ENCODE results near the gene MKNK2. TPM values are rescaled to one million over a fixed set of nuclear protein-coding genes. Genes with fewer than 3 reads are reported as not detected.

Gene MKNK2
- 98.2 TPM for polyA plus RNA-seq (2013, experiment 1 of 2)
- 97.3 TPM for polyA plus RNA-seq (2013, experiment 2 of 2)

GRCh38 chr19:2050991-2051772 is at the start of gene MKNK2:
Gene MKNK2, minus strand, starts transcription at chr19:2051244. Its CDS starts 393 bp downstream, at chr19:2050851.
- Histone ChIP-seq H3K4ac (ENCODE audit: low read depth, low read length) (peak within 1 kb of the TSS; percentile 81), H3K27ac (ENCODE audit: low read depth, low read length) (no peak within 1 kb of the TSS), H3K23ac (ENCODE audit: low read length) (peak within 1 kb of the TSS; percentile 94), H3K36me3 (ENCODE audit: control insufficient read depth, insufficient read depth, low read length) (no peaks in the 10 kb centered on the region), H3K9ac (ENCODE audit: low read length) (peak within 1 kb of the TSS; percentile 90), H3K4me2 (ENCODE audit: low read length) (peak within 1 kb of the TSS; percentile 97), H2AK5ac (ENCODE audit: low read length) (peak within 1 kb of the TSS; percentile 69), H2BK15ac (replicated peaks; ENCODE audit: low read depth) (no peak within 1 kb of the TSS), H4K8ac (ENCODE audit: low read depth, low read length) (peak within 1 kb of the TSS; percentile 41), H2BK5ac (ENCODE audit: low read length) (no peak within 1 kb of the TSS), H3K4me1 (ENCODE audit: control insufficient read depth, low read depth, low read length) (peaks cover 2% of the 10 kb centered on the region), H3K79me2 (ENCODE audit: control insufficient read depth, insufficient read depth, low read length) (peaks cover 22% of the 10 kb centered on the region), H4K5ac (ENCODE audit: low read length) (peak within 1 kb of the TSS; percentile 81), H2BK120ac (ENCODE audit: low read depth, low read length) (no peak within 1 kb of the TSS), H3K79me1 (ENCODE audit: low read length) (peaks cover 19% of the 10 kb centered on the region), H3K18ac (ENCODE audit: low read length) (peak within 1 kb of the TSS; percentile 80), H3K27me3 (ENCODE audit: insufficient read depth, low read length, poor library complexity) (no peaks in the 10 kb centered on the region), H3K4me3 (ENCODE audit: low read length) (peak within 1 kb of the TSS; percentile 82), H3K56ac (ENCODE audit: low read length) (peak within 1 kb of the TSS; percentile 95)
- WGBS (ENCODE audit: extremely low coverage, insufficient coverage, low lambda C conversion rate): no CpG with 5 or more reads among the region's 93 CpGs
- DNase-seq: peak; percentile 85

- Histone ChIP-seq H2AK5ac (ENCODE audit: low read length) (no peak overlapping the region), H3K9ac (ENCODE audit: low read length) (no peak overlapping the region), H3K36me3 (ENCODE audit: control insufficient read depth, insufficient read depth, low read length) (peaks cover 10% of the 10 kb centered on the region), H3K27me3 (ENCODE audit: insufficient read depth, low read length, poor library complexity) (no peaks in the 10 kb centered on the region), H4K8ac (ENCODE audit: low read depth, low read length) (no peak overlapping the region), H3K56ac (ENCODE audit: low read length) (no peak overlapping the region), H3K23ac (ENCODE audit: low read length) (no peak overlapping the region), H3K79me1 (ENCODE audit: low read length) (peaks cover 10% of the 10 kb centered on the region), H3K79me2 (ENCODE audit: control insufficient read depth, insufficient read depth, low read length) (peaks cover 5% of the 10 kb centered on the region), H4K5ac (ENCODE audit: low read length) (no peak overlapping the region), H3K18ac (ENCODE audit: low read length) (no peak overlapping the region), H3K4me1 (ENCODE audit: control insufficient read depth, low read depth, low read length) (no peaks in the 10 kb centered on the region), H3K4me3 (ENCODE audit: low read length) (no peak overlapping the region), H3K27ac (ENCODE audit: low read depth, low read length) (no peak overlapping the region), H2BK120ac (ENCODE audit: low read depth, low read length) (no peak overlapping the region), H2BK5ac (ENCODE audit: low read length) (no peak overlapping the region), H3K4ac (ENCODE audit: low read depth, low read length) (no peak overlapping the region), H2BK15ac (replicated peaks; ENCODE audit: low read depth) (no peak overlapping the region), H3K4me2 (ENCODE audit: low read length) (no peak overlapping the region)
- no CpG with 5 or more reads among the region's 11 CpGs for WGBS (ENCODE audit: extremely low coverage, insufficient coverage, low lambda C conversion rate)
- DNase-seq: no peak
Observed at GRCh38 chr19:2100719-2101061, 49.6 kb upstream of the MKNK2 start.

- no peak overlapping the region for H2BK120ac ChIP-seq (ENCODE audit: low read depth, low read length)
- no peak overlapping the region for H3K9ac ChIP-seq (ENCODE audit: low read length)
- H3K4ac ChIP-seq (ENCODE audit: low read depth, low read length): no peak overlapping the region
- WGBS (ENCODE audit: extremely low coverage, insufficient coverage, low lambda C conversion rate): no CpG with 5 or more reads among the region's 39 CpGs
- no peak for DNase-seq
- no peaks in the 10 kb centered on the region for H3K27me3 ChIP-seq (ENCODE audit: insufficient read depth, low read length, poor library complexity)
- no peak overlapping the region for H2BK15ac ChIP-seq (replicated peaks; ENCODE audit: low read depth)
- H3K79me1 ChIP-seq (ENCODE audit: low read length): peaks cover 10% of the 10 kb centered on the region
- no peak overlapping the region for H3K18ac ChIP-seq (ENCODE audit: low read length)
- no peaks in the 10 kb centered on the region for H3K4me1 ChIP-seq (ENCODE audit: control insufficient read depth, low read depth, low read length)
- no peak overlapping the region for H4K8ac ChIP-seq (ENCODE audit: low read depth, low read length)
- no peak overlapping the region for H3K27ac ChIP-seq (ENCODE audit: low read depth, low read length)
- no peak overlapping the region for H4K5ac ChIP-seq (ENCODE audit: low read length)
- no peak overlapping the region for H3K4me2 ChIP-seq (ENCODE audit: low read length)
- no peak overlapping the region for H3K56ac ChIP-seq (ENCODE audit: low read length)
- H3K23ac ChIP-seq (ENCODE audit: low read length): no peak overlapping the region
- H3K36me3 ChIP-seq (ENCODE audit: control insufficient read depth, insufficient read depth, low read length): peaks cover 10% of the 10 kb centered on the region
- H3K4me3 ChIP-seq (ENCODE audit: low read length): no peak overlapping the region
- H2AK5ac ChIP-seq (ENCODE audit: low read length): no peak overlapping the region
- H2BK5ac ChIP-seq (ENCODE audit: low read length): no peak overlapping the region
- H3K79me2 ChIP-seq (ENCODE audit: control insufficient read depth, insufficient read depth, low read length): peaks cover 5% of the 10 kb centered on the region
Observed at GRCh38 chr19:2099937-2100718, 49.1 kb upstream of the MKNK2 start.

- no peak overlapping the region for H3K23ac ChIP-seq (ENCODE audit: low read length)
- no CpG with 5 or more reads among the region's 16 CpGs for WGBS (ENCODE audit: extremely low coverage, insufficient coverage, low lambda C conversion rate)
- no peak overlapping the region for H3K4me2 ChIP-seq (ENCODE audit: low read length)
- DNase-seq: no peak
- H2BK120ac ChIP-seq (ENCODE audit: low read depth, low read length): no peak overlapping the region
- peaks cover 10% of the 10 kb centered on the region for H3K36me3 ChIP-seq (ENCODE audit: control insufficient read depth, insufficient read depth, low read length)
- H3K9ac ChIP-seq (ENCODE audit: low read length): no peak overlapping the region
- H3K4ac ChIP-seq (ENCODE audit: low read depth, low read length): no peak overlapping the region
- no peak overlapping the region for H3K56ac ChIP-seq (ENCODE audit: low read length)
- H3K4me3 ChIP-seq (ENCODE audit: low read length): no peak overlapping the region
- H2BK15ac ChIP-seq (replicated peaks; ENCODE audit: low read depth): no peak overlapping the region
- no peak overlapping the region for H2AK5ac ChIP-seq (ENCODE audit: low read length)
- peaks cover 1% of the 10 kb centered on the region for H3K79me2 ChIP-seq (ENCODE audit: control insufficient read depth, insufficient read depth, low read length)
- no peak overlapping the region for H2BK5ac ChIP-seq (ENCODE audit: low read length)
- H3K18ac ChIP-seq (ENCODE audit: low read length): no peak overlapping the region
- H3K27me3 ChIP-seq (ENCODE audit: insufficient read depth, low read length, poor library complexity): no peaks in the 10 kb centered on the region
- H4K8ac ChIP-seq (ENCODE audit: low read depth, low read length): no peak overlapping the region
- H3K27ac ChIP-seq (ENCODE audit: low read depth, low read length): no peak overlapping the region
- H3K4me1 ChIP-seq (ENCODE audit: control insufficient read depth, low read depth, low read length): no peaks in the 10 kb centered on the region
- H4K5ac ChIP-seq (ENCODE audit: low read length): no peak overlapping the region
- peaks cover 5% of the 10 kb centered on the region for H3K79me1 ChIP-seq (ENCODE audit: low read length)
Observed at GRCh38 chr19:2099054-2099501, 48.0 kb upstream of the MKNK2 start.

- H4K5ac ChIP-seq (ENCODE audit: low read length): no peak overlapping the region
- no peaks in the 10 kb centered on the region for H3K27me3 ChIP-seq (ENCODE audit: insufficient read depth, low read length, poor library complexity)
- H3K79me1 ChIP-seq (ENCODE audit: low read length): peaks cover 2% of the 10 kb centered on the region
- H3K23ac ChIP-seq (ENCODE audit: low read length): no peak overlapping the region
- no peaks in the 10 kb centered on the region for H3K79me2 ChIP-seq (ENCODE audit: control insufficient read depth, insufficient read depth, low read length)
- H2BK15ac ChIP-seq (replicated peaks; ENCODE audit: low read depth): no peak overlapping the region
- no CpG with 5 or more reads among the region's 23 CpGs for WGBS (ENCODE audit: extremely low coverage, insufficient coverage, low lambda C conversion rate)
- H3K56ac ChIP-seq (ENCODE audit: low read length): no peak overlapping the region
- H4K8ac ChIP-seq (ENCODE audit: low read depth, low read length): no peak overlapping the region
- no peak for DNase-seq
- peaks cover 10% of the 10 kb centered on the region for H3K36me3 ChIP-seq (ENCODE audit: control insufficient read depth, insufficient read depth, low read length)
- no peak overlapping the region for H2BK120ac ChIP-seq (ENCODE audit: low read depth, low read length)
- H3K18ac ChIP-seq (ENCODE audit: low read length): no peak overlapping the region
- no peak overlapping the region for H3K4ac ChIP-seq (ENCODE audit: low read depth, low read length)
- no peak overlapping the region for H2AK5ac ChIP-seq (ENCODE audit: low read length)
- H3K4me2 ChIP-seq (ENCODE audit: low read length): no peak overlapping the region
- no peak overlapping the region for H2BK5ac ChIP-seq (ENCODE audit: low read length)
- no peak overlapping the region for H3K4me3 ChIP-seq (ENCODE audit: low read length)
- no peaks in the 10 kb centered on the region for H3K4me1 ChIP-seq (ENCODE audit: control insufficient read depth, low read depth, low read length)
- H3K27ac ChIP-seq (ENCODE audit: low read depth, low read length): no peak overlapping the region
- H3K9ac ChIP-seq (ENCODE audit: low read length): no peak overlapping the region
Observed at GRCh38 chr19:2097886-2098327, 46.9 kb upstream of the MKNK2 start.
